ENCODE results near the gene IFNL3.
"Not testable (repeated sequence)": the region's sequence is repeated elsewhere in the genome, so short reads cannot be mapped to it uniquely, and the experiment has no call there.

IFNL3 gene

DNA sequence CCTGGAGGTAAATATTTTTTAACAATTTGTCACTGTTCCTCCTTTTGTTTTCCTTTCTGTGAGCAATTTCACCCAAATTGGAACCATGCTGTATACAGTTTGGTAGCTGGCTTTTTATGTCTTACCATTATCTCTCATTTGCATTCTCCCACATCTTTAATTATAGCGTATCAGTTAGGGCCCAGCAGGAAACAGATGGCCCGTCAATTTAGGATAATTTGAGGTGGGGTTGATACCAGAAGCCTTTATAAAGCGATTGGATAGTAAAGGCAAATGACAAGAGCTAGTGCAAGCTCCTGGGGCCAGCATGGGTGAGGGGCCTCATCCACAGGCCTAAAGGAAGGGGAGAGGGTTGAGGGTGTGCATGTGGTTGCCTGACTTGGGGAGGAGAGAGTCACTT, 7.7 kb upstream of the IFNL3 start:
- DNase-seq, result no peak

DNA sequence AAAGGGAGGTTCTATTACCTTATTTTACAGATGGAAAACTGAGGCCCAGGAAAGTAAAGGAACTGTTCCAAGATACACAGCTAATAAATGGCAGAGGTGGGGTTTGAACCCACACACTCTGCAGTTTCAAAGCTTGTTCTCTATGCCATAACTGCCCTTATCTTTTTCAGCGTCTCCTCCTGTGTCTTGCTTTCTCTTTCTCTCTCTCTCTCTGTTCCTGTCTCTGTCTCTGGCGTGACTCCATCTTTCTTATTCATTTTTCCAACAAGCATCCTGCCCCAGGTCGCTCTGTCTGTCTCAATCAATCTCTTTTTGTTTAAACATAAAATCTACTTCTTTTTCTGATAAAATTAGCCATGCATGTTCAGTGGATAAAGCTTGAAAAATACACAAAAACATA, 7.0 kb upstream of the IFNL3 start:
- no peak for DNase-seq

DNA sequence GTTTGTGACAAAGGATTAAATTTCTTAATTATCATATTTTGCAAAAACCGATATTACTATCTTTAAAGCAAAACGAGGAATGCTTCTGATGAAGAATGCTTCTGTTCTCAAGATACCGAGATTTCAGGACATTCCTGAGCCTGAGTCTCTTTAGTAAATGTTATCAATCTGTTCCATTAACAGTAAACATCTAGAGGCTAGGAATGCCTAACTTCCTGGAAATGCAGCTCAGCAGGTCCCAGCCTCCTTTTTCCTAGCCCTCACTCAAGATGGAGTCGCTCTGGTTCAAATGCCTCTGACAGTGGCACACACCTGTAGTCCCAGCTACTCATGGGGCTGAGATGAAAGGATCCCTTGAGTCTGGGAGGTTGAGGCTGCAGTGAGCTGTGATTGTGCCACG, 6.3 kb upstream of the IFNL3 start:
- no peak for DNase-seq

DNA sequence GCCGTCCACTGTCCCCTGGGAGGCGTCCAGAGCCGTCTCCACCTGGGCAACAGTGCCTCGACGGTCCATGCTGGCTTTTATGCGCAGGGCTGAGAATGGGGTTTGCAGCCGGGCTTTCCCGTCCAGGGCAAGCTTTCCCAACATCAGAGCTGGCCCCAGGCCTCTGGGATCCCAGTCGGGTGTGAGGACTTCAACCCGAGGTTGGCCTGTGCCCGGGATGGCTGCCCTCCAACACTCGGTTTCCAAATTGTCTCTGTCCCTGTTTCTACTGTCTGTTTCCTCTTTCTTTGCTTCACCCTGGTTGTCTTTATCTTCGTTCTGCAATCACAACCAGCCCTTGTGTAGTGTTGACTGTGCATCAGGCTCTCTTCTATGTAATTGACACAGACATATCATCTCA, 4.0 kb upstream of the IFNL3 start, which contains the start of gene IFNL4:
Gene IFNL4, minus strand, starts transcription at position 51 of the 400 bp plus-strand sequence.
- DNase-seq, result no peak

DNA sequence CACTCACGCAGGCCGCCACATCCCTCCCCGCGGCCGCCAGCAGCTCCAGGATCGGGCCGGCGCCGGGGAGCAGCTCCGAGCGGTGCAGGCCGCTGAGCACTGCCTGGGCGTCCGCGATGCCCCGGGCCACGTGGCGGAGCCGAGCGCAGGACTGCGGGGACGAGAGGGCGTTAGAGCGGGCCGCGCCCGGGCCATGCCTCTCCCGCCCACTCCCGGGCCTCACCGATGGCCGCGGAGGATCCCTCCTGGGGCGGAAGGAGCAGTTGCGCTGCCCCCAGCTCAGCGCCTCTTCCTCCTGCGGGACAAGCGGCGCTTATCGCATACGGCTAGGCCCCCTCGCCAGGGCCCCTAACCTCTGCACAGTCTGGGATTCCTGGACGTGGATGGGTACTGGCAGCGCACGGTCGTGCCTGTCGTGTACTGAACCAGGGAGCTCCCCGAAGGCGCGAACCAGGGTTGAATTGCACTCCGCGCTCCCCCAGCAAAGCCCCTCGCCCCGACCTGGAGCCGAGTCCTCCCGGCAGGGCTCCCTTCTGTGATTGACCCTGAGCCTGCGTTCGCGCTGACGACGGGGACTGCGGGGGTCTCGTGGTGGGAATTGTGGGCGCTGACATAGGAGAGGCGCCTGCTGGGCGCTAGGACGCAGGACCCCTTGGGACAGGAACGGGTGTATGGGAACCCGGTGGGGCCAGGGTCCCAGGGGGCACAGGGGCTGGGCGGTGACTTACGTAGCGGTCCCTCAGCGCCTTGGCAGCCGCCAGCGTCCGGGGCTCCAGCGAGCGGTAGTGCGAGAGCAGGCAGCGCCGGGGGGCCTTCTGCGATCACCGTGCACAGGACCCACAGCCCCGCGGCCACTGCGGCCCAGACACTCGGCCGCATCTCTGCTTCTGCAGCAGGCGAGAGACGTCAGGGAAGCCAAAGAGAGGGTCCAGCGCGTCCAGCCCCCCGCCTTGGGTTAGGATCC, 3.2 kb upstream of the IFNL3 start:
- DNase-seq, result no peak

DNA sequence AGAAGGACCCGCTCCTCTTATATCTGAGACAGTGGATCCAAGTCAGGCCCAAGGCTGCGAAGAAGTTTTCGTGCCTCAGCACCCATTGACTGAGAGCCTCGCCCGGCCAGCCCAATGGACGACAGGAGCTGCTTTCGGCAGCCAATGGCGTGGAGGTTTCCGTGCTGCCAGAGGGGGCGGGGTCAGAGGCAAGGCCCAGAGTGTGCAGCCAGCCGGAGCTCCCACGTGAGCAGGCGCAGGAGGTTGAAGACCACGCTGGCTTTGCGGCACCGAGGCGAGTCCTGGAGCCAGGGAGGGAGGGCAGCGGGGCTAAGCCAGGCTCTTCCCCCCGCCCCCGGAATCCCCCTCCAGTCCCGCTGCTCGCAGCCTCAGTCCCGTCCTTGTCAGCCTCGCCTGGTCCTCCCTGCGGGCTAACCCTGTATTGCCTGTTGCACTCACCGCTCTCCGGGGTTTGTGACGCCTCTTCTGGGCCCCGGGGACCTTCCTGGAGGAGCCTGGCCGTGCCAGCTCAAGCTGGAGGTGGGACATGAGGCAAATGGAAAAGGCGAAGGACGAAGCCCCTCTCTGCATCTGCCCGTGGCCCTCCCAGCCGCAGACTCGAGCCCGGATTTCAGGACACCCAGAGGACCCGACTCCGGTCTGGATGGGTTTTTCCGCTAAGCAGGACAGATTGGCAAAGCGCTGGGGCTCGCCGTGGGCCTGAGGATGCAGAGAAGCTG, 2.3 kb upstream of the IFNL3 start:
- peak; percentile 40 for DNase-seq

DNA sequence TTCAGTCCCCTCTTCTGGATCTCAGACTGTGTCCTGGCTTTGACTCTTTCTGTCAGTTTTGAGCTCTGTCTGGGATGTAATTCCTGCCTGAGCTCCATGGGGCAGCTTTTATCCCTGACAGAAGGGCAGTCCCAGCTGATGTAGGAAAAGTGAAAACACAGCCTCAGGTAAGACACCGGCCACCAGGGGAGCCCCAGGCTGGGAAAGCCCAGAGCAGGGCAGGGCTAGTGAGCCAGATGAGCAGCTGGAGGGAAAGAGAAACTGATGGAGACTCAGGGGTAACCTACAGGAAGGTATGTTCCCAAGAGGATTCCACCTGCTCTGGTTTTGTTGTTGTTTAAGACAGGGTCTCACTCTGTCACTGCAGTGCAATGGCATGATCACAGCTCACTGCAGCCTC, 360 bp upstream of the IFNL3 start:
- DNase-seq, result not testable (repeated sequence)

DNA sequence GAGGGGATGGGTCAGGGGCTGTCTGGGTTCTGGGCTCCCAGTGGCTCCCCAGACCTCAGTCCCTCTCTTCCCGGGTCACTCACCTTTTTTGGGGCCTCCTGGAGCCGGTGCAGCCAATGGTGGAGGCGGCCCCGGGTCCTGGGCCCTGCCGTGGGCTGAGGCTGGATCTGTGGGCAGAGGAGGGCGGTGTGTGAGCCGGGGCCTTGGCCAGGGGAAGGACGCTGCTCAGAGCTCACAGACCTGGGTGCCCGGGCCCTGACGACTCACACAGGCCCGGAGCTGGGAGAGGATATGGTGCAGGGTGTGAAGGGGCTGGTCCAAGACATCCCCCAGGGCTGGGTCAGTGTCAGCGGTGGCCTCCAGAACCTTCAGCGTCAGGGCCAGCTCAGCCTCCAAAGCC, 1.1 kb downstream of the IFNL3 start:
- not testable (repeated sequence) for DNase-seq

DNA sequence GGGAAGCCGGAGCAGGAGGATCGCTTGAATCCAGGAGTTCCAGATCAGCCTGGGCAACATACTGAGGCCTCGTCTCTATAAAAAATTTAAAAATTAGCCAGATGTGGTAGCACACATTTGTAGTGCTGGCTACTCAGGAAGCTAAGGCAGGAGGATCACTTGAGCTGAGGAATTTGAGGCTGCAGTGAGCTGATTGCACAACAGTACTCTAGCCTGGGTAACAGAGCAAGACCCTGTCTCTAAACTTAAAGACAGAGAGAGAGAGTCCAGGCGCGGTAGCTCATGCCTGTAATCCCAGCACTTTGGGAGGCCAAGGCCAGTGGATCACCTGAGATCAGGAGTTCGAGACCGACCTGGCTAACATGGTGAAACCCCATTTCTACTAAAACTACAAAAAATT, 4.4 kb downstream of the IFNL3 start:
- DNase-seq, result no peak

DNA sequence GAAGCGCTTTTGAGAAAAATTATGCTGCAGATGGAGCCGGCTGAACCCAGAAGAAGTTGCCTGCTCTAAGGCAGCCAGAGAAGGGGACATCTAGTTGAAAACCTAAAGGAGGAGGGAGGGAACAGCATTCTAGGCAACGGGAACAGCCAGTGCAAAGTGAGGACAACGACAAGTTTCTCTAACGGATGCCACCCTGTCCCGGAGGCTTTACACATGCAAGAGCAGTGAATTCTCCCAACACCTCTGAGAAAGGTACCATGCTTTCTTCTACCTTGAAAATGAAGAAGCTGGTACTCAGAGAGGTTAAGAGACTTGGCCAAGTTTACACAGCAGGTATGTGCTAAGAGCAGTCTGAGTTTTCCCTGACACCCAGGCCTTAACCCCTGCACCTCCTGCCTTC, 5.9 kb downstream of the IFNL3 start:
- no peak for DNase-seq

DNA sequence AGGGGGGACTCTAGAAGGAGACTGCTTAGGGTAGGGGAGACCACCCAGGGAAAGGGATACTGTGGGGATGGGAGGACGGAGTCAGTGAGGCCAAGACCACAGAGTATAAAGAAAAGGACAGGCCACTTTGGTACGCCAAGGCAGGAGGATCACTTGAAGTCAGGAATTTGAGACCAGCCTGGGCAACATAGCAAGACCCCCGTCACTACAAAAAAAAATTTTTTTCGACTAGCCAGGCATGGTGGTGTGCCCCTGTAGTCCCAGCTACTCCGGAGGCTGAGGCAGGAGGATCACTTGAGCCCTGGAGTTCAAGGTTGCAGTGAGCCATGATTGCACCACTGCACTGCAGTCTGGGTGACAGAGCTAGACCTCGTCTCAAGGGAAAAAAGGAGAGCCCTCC, 6.6 kb downstream of the IFNL3 start:
- DNase-seq, result no peak

DNA sequence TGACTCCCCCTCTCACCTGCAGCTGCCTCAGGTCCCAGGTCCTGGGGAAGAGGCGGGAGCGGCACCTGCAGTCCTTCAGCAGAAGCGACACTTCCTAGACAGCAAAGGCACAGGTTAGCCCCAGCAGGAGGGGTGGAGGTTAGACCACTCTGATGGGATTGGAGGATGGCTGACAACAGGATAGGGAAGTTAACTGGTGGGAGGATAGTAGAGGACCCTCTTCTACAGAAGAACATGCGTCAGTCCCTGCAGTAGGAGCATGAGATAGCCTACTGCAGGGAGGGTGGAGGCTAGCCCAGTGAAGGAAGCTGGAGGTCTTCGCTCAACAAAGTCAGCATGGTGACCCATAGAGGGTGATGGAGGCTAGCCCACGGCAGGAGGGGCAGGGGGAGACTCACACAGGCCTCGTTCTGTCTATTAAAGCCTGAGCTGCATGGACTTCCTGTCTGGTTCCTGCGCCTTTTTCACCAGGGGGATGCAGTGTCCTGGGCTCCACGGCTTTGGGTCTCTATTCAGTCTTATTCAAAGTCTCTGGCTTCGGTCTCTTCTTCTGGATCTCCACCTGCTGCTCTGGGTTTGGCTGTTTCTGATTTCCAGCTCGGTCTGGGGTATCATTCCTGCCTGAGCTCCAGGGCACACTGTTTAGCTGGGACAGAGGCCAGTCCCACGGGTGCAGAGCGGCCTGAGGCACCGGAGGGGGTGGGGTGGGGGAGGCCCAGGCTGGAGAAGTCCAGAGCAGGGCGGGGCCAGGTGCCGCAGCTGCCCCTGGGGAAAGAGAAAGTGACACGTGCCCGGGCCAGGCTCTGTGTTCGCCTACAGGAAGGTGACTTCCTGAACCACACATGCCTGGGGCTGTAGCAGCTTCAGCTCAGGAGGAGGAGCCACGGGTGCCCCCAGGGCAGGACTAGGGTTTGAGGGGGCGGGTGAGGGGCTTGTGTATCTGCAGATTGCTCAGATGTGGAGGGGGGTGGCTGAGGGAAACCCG, 7.3 kb downstream of the IFNL3 start:
- no peak for DNase-seq

DNA sequence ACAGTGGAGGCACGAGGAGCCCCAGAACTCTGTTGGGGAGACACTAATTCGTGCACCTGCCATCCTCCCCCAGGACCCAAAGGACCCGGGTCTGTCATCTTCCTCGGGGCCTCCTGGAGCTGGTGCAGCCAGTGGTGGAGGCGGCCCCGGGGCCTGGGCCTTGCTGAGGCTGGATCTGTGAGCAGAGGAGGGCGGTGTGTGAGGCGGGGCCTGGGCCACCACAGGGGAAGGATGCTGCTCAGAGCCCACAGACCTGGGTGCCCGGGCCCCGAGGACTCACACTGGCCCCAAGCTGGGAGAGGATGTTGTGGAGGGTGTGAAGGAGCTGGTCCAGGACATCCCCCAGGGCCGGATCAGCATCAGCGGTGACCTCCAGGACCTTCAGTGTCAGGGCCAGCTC, 8.3 kb downstream of the IFNL3 start:
- DNase-seq, result no peak

DNA sequence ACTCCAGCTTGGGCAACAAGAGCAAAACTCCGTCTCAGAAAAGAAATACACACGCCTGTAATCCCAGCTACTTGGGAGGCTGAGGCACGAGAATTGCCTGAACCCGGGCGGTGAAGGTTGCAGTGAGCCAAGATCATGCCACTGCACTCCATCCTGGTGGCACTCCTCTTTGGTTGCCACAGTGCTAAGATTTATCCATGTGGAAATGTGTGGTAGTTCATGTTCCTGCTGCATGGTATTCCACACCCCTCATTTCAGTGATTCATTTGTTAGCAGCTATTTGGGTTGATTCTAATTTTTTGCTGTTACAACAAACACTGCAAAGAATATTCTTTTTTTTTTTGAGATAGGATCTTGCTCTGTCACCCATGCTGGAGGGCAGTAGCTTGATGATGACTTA, 12.1 kb downstream of the IFNL3 start:
- DNase-seq, result no peak

DNA sequence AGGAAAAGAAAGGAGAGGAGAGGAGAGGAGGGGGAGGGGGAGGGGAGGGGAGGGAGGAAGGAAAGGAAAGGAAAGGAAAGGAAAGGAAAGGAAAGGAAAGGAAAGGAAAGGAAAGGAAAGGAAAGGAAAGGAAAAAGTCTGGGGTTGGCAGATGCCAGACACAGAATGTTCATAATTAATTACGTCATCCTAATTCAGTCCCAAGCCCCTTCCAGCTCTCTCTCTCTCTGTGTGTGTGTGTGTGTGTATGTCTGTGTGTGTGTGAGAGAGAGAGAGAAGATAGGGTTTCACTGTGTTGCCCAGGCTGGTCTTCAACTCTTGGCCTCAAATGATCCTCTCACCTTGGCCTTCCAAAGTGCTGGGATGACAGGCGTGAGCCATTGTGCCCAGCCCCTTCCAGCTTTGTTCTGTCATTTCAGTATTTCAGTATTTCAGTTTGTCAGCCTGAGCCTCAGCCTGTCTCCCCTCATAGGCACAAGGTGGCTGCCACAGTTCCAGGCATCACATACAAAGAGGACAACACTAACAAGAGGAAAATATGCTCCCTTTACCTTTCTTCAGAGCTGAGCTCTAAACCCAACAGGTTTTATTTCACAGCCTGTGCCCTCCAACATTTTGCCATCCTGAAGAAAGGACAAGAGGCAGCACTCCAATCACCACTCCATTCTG, 14.6 kb downstream of the IFNL3 start:
- DNase-seq, result no peak

DNA sequence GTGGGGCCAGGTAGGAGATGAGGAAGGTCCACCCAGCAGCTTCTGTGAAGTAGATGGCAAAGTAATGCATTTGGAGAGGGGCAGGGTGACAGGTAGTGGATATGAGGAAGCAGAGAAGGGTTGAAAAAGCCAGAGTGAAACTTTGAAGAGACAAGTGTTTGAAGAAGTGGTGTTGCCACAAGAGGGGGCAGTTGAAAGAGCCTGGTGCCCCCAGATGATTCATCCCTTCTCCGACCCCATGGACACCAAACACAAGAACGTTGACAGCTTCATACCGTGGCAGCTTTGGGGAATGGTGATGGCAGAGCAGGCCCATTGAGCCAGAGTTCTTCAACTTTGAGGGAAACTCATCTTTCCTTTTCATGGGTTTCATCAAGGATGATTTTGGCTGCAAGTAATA, 19.9 kb downstream of the IFNL3 start:
- no peak for DNase-seq

DNA sequence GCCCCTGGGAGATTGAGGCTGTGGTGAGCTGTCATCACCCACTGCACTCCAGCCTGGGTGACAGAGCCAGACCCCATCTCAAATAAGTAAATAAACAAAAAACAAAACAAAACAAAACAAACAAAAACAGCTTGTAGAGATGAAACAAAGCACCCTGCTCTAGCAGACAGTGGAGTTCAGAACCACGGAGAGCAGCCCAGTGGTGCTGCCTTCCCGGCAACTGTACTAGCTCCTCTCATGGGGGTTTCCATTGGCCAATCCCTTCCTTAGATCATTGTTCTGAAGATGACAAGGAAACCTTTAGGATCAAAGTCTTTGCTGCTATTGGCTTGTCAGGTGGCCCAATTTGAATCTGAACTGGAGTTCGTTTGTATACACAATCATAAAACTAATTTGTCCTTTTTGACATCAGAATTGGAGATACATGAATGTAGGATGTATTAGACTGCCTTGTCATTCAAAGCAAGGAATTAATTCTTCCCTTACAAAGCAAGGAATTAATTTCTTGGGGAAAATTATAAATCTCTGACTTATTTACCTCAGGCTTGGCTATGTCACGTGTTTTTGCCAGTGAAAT, 21.0 kb downstream of the IFNL3 start:
- no peak for DNase-seq

DNA sequence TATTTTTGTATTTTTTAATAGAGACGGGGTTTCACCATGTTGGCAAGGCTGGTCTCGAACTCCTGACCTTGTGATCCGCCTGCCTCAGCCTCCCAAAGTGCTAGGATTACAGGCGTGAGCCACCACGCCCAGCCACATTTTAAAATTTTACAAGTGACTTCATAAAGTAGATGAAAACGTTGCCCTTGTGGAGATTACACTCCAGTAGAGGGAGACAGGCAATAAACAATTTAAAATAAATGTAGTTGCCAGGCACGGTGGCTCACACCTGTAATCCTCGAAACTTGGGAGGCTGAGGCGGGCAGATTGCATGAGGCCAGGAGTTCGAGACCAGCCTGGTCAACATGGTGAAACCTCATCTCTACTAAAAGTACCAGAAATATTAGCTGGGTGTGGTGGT, 25.7 kb downstream of the IFNL3 start:
- DNase-seq, result not testable (repeated sequence)

DNA sequence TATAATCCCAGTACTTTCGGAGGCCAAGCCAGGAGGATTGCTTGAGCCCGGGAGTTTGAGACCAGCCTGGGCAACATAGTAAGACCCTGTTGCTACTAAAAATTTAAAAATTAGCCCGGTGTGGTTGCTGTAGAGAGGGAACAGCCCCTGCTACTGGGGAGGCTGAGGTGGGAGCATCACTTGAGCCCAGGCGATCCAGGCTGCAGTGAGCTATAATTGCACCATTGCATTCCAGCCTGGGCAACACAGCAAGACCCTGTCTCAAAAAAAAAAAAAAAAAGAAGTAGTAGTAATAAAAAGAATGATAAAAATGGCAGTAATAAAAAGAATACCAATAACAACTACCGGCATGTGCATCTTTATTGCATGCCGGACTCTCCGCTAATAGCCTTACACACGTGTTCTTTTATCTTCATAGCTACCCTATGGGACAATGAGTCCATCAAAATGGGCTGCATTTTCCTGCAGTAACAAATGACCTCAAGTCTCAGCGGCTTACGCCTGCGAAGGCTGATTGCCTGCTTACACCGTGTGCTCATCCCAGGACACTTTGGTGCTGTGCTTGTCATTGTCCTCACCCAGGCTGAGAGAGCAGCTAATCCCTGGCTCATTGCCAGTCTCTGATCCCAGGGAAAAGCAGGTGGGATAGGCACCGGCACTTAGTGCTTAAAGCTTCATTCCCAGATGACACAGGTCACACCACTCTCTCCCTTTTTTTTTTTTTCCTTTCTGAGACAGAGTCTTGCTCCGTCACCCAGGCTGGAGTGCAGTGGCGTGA, 26.4 kb downstream of the IFNL3 start:
- DNase-seq, result peak; percentile 14

DNA sequence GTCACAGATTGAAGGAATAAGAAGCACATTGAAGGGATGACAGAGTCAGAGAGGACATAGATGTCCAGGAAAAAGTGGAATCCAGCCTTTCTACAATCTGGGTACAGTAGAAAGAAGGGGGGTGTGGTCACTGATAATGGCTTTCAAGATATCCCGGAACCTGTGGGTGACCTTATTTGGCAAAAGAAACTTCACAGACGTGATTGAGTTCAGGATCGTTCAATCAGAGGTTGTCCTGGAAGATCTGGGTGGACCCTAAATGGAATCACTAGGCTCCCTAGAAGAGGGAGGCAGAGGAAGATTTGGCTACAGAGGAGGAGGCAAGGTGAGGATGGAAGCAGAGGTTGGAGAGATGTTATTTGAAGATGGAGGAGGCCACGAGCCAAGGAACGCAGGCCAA, 27.7 kb downstream of the IFNL3 start:
- no peak for DNase-seq

DNA sequence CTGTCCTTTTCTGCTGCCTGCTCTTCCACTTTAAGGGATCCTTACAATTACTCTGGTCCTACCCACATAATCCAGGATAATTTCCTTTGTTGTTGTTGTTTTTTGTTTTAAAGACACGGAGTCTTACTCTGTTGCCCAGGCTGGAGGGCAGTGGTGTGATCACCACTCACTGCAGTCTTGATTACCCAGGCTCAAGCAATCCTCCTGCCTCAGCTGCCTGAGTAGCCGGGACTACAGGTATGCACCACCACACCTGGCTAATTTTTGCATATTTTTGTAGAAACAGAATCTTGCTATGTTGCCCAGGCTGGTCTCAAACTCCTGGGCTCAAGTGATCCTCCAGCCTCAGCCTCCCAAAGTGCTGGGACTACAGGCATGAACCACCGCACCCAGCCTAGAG, 29.5 kb downstream of the IFNL3 start:
- not testable (repeated sequence) for DNase-seq
